ENCODE results near the gene PHC2. TPM values are rescaled to one million over a fixed set of nuclear protein-coding genes. Genes with fewer than 3 reads are reported as not detected.

PHC2 gene
- total RNA-seq, 4 donors from 2014 or later, result 77.8 to 81.3 (median 79.5) TPM

GRCh38 chr1:33394770-33395169 lies 36.1 kb downstream of the PHC2 start:
- Histone ChIP-seq H3K9me3 (no peaks in the 10 kb centered on the region), H3K36me3 (no peaks in the 10 kb centered on the region), H3K4me1 (no peaks in the 10 kb centered on the region), H3K4me3 (no peak overlapping the region), H3K27ac (no peak overlapping the region), H3K27me3 (no peaks in the 10 kb centered on the region)
- WGBS, result 70% methylated on average over 5 of the region's 5 CpGs
- DNase-seq (ENCODE audit: low spot score in 2 of 2), result no peak
- no peak for TF ChIP-seq EP300 (IDR thresholded peaks at IDR 0.05)
- TF ChIP-seq POLR2AphosphoS5 (IDR thresholded peaks at IDR 0.05), result no peak
- no peak for TF ChIP-seq POLR2A (IDR thresholded peaks at IDR 0.05)
- no peak for TF ChIP-seq CTCF (IDR thresholded peaks at IDR 0.05)

- no peaks in the 10 kb centered on the region for H3K36me3 ChIP-seq
- TF ChIP-seq CTCF (IDR thresholded peaks at IDR 0.05), result no peak
- TF ChIP-seq EP300 (IDR thresholded peaks at IDR 0.05), result no peak
- TF ChIP-seq POLR2AphosphoS5 (IDR thresholded peaks at IDR 0.05), result no peak
- no peak for TF ChIP-seq POLR2A (IDR thresholded peaks at IDR 0.05)
- no peaks in the 10 kb centered on the region for H3K9me3 ChIP-seq
- H3K27me3 ChIP-seq, result no peaks in the 10 kb centered on the region
- no peak overlapping the region for H3K27ac ChIP-seq
- H3K4me1 ChIP-seq, result peaks cover 6% of the 10 kb centered on the region
- H3K4me3 ChIP-seq, result no peak overlapping the region
- DNase-seq (ENCODE audit: low spot score in 2 of 2), result no peak
Measured at GRCh38 chr1:33393991-33394390, 36.9 kb downstream of the PHC2 start.

GRCh38 chr1:33393524-33393923 lies 37.4 kb downstream of the PHC2 start:
- Histone ChIP-seq H3K27me3 (no peaks in the 10 kb centered on the region), H3K36me3 (no peaks in the 10 kb centered on the region), H3K4me3 (no peak overlapping the region), H3K4me1 (peaks cover 7% of the 10 kb centered on the region), H3K9me3 (no peaks in the 10 kb centered on the region), H3K27ac (no peak overlapping the region)
- WGBS, result 66% methylated on average over 2 of the region's 2 CpGs
- DNase-seq (ENCODE audit: low spot score in 2 of 2), result no peak
- TF ChIP-seq CTCF (IDR thresholded peaks at IDR 0.05) (no peak), POLR2A (IDR thresholded peaks at IDR 0.05) (no peak), EP300 (IDR thresholded peaks at IDR 0.05) (no peak), POLR2AphosphoS5 (IDR thresholded peaks at IDR 0.05) (no peak)

- H3K27me3 ChIP-seq, result no peaks in the 10 kb centered on the region
- no peak overlapping the region for H3K27ac ChIP-seq
- no peak for DNase-seq (ENCODE audit: low spot score in 2 of 2)
- 40% methylated on average over 3 of the region's 3 CpGs for WGBS
- H3K36me3 ChIP-seq, result no peaks in the 10 kb centered on the region
- TF ChIP-seq POLR2AphosphoS5 (IDR thresholded peaks at IDR 0.05) (no peak), POLR2A (IDR thresholded peaks at IDR 0.05) (no peak), CTCF (IDR thresholded peaks at IDR 0.05) (no peak), EP300 (IDR thresholded peaks at IDR 0.05) (no peak)
- H3K9me3 ChIP-seq, result no peaks in the 10 kb centered on the region
- H3K4me1 ChIP-seq, result peaks cover 7% of the 10 kb centered on the region
- H3K4me3 ChIP-seq, result no peak overlapping the region
Measured at GRCh38 chr1:33392639-33393038, 38.3 kb downstream of the PHC2 start.

- Histone ChIP-seq H3K9me3 (no peaks in the 10 kb centered on the region), H3K27ac (no peak overlapping the region), H3K4me3 (no peak overlapping the region), H3K4me1 (peaks cover 7% of the 10 kb centered on the region), H3K27me3 (no peaks in the 10 kb centered on the region), H3K36me3 (no peaks in the 10 kb centered on the region)
- no peak for DNase-seq (ENCODE audit: low spot score in 2 of 2)
- 90% methylated on average over 8 of the region's 8 CpGs for WGBS
- TF ChIP-seq POLR2A (IDR thresholded peaks at IDR 0.05) (no peak), EP300 (IDR thresholded peaks at IDR 0.05) (no peak), POLR2AphosphoS5 (IDR thresholded peaks at IDR 0.05) (no peak), CTCF (IDR thresholded peaks at IDR 0.05) (no peak)
Measured at GRCh38 chr1:33392206-33392605, 38.7 kb downstream of the PHC2 start.
